GM12878 (cell line): Measurements from ENCODE around the gene DNAAF2. TPM values are rescaled to one million over a fixed set of nuclear protein-coding genes. Genes with fewer than 3 reads are reported as not detected.

Experiments
- BMI1 ChIP-seq: fragments of 450-650 bp; IDR thresholded peaks from 2 replicates; pipeline ENCODE4 v1.6.1; 2016; ENCODE audit warnings: mild to moderate bottlenecking, moderate library complexity, borderline replicate concordance
- CEBPB ChIP-seq, 2 experiments: fragments of 150-350 bp in 1 of 2; IDR thresholded peaks; 2 replicates each; pipeline ENCODE4 v1.6.1; 2012 to 2014; ENCODE audit warnings: low read depth in 2 of 2, low read length in 2 of 2, borderline replicate concordance in 1 of 2, inconsistent platforms in 1 of 2
- HSF1 ChIP-seq: fragments of 150-350 bp; IDR thresholded peaks from 2 replicates; pipeline ENCODE4 v1.6.1; 2014; ENCODE audit warnings: mild to moderate bottlenecking, low read depth, low read length
- MEF2B ChIP-seq: fragments of 450-650 bp; IDR thresholded peaks from 2 replicates; pipeline ENCODE4 v1.6.1; 2018; ENCODE audit warnings: mild to moderate bottlenecking, moderate library complexity; ENCODE audit not compliant: partially characterized antibody, poor library complexity, severe bottlenecking
- MTA3 ChIP-seq: IDR thresholded peaks from 2 replicates; pipeline ENCODE4 v1.6.1; 2012; ENCODE audit warnings: low read length, inconsistent platforms, borderline replicate concordance
- PAX5 ChIP-seq: IDR thresholded peaks from 2 replicates; pipeline ENCODE4 v1.6.1; 2011; ENCODE audit warnings: low read depth, low read length, borderline replicate concordance
- PAX8 ChIP-seq: fragments of 450-650 bp; IDR thresholded peaks from 2 replicates; pipeline ENCODE4 v1.6.1; 2017; ENCODE audit warnings: mild to moderate bottlenecking, moderate library complexity
- POLR2AphosphoS5 ChIP-seq: IDR thresholded peaks from 2 replicates; pipeline ENCODE4 v1.6.1; 2011; ENCODE audit warnings: mild to moderate bottlenecking, low read length, inconsistent platforms
- SUPT20H ChIP-seq: IDR thresholded peaks from 2 replicates; pipeline ENCODE4 v1.6.1; 2011; ENCODE audit warnings: low read depth, mild to moderate bottlenecking, low read length, moderate library complexity, borderline replicate concordance; ENCODE audit not compliant: control insufficient read depth
- TAF1 ChIP-seq: IDR thresholded peaks from 2 replicates; pipeline ENCODE4 v1.6.1; 2011; ENCODE audit warnings: mild to moderate bottlenecking, low read depth, low read length, borderline replicate concordance
- WRNIP1 ChIP-seq: IDR thresholded peaks from 2 replicates; pipeline ENCODE4 v1.6.1; 2011; ENCODE audit warnings: low read depth, low read length, improper control_type of control experiment, borderline replicate concordance
- ZNF24 ChIP-seq: fragments of 450-650 bp; IDR thresholded peaks from 2 replicates; pipeline ENCODE4 v1.6.1; 2017; ENCODE audit warnings: antibody characterized with exemption, mild to moderate bottlenecking
- ZSCAN29 ChIP-seq: fragments of 450-650 bp; IDR thresholded peaks from 2 replicates; pipeline ENCODE4 v1.6.1; 2017; ENCODE audit warnings: mild to moderate bottlenecking, moderate library complexity
- polyA plus RNA-seq, 11 experiments: library from polyadenylated mRNA; depleted of rRNA in 4 of 11; unstranded in 6 of 11; stranded (reverse) in 5 of 11; fragments of >200 nt; fragmentation: Nextera tagmentation in 4 of 11; fragmentation: Illumina TruSeq in 1 of 11; extraction: Ambion mirVana in 4 of 11; extraction: Trizol in 1 of 11; gene quantifications; 1 replicate in 1 of 11; 2 replicates in 10 of 11; pipeline versions ENCODE4 v1.2.1 to v1.2.3, GENCODE V29; 2011 to 2016; ENCODE audit warnings: inconsistent platforms in 2 of 11, missing spikeins in 2 of 11, low read depth in 1 of 11
- total RNA-seq, 4 experiments: library from RNA; depleted of rRNA in 3 of 4; stranded (reverse); fragments of >200 nt in 3 of 4; fragmentation: Illumina TruSeq in 1 of 4; extraction: Trizol in 1 of 4; gene quantifications; 2 replicates each; pipeline versions ENCODE4 v1.2.1 to v1.2.3, GENCODE V29; 2013 to 2021
- TF ChIP-seq, protein P1 (sequence below): IDR thresholded peaks from 2 replicates; pipeline ENCODE4 v1.6.1; 2011; ENCODE audit warnings: mild to moderate bottlenecking, low read depth, low read length, moderate library complexity; ENCODE audit not compliant: insufficient replicate concordance
- TF ChIP-seq, protein P2 (sequence below): fragments of 450-650 bp; IDR thresholded peaks from 2 replicates; pipeline ENCODE4 v1.6.1; 2017; ENCODE audit warnings: borderline replicate concordance

The DNAAF2 gene
- total and polyA plus RNA-seq, 10 of the 15 experiments (the other 5 are each of a cell fraction or from before 2014, with no cell fraction given), result 5.7 to 24.7 (median 10.8) TPM

- TF ChIP-seq BMI1, result no peak
- TF ChIP-seq TAF1, result no peak
- no peak for TF ChIP-seq POLR2AphosphoS5
- TF ChIP-seq, protein P1, sequence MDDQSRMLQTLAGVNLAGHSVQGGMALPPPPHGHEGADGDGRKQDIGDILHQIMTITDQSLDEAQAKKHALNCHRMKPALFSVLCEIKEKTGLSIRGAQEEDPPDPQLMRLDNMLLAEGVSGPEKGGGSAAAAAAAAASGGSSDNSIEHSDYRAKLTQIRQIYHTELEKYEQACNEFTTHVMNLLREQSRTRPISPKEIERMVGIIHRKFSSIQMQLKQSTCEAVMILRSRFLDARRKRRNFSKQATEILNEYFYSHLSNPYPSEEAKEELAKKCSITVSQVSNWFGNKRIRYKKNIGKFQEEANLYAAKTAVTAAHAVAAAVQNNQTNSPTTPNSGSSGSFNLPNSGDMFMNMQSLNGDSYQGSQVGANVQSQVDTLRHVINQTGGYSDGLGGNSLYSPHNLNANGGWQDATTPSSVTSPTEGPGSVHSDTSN, result no peak
- TF ChIP-seq CEBPB (IDR thresholded peaks at IDR 0.05; ENCODE audit: borderline replicate concordance in 1 of 2, low read depth in 2 of 2, low read length in 2 of 2), result no peak
- TF ChIP-seq PAX5, result no peak
- TF ChIP-seq HSF1, result no peak
- TF ChIP-seq MEF2B, result peak; percentile 20
- no peak for TF ChIP-seq WRNIP1
- TF ChIP-seq, protein P2, sequence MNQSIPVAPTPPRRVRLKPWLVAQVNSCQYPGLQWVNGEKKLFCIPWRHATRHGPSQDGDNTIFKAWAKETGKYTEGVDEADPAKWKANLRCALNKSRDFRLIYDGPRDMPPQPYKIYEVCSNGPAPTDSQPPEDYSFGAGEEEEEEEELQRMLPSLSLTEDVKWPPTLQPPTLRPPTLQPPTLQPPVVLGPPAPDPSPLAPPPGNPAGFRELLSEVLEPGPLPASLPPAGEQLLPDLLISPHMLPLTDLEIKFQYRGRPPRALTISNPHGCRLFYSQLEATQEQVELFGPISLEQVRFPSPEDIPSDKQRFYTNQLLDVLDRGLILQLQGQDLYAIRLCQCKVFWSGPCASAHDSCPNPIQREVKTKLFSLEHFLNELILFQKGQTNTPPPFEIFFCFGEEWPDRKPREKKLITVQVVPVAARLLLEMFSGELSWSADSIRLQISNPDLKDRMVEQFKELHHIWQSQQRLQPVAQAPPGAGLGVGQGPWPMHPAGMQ, result no peak
- TF ChIP-seq ZSCAN29, result no peak
- TF ChIP-seq SUPT20H, result no peak
- TF ChIP-seq MTA3, result no peak
- TF ChIP-seq ZNF24, result 0 out of 2 replicates have a peak, but pooled peaks have one; percentile 17
- no peak for TF ChIP-seq PAX8
- TF ChIP-seq, all 136 proteins: peak for 4
Measured at GRCh38 chr14:49642163-49642562, 7.1 kb upstream of the DNAAF2 start (continued).
